OCI-LY3 (cell line): ENCODE results near the gene DTX1.

Source experiments
- CTCF ChIP-seq: fragments of 200-600, 300-600 bp; sonication (generic); IDR thresholded peaks from 2 replicates; pipeline ENCODE4 v1.5.1; 2014; ENCODE audit warnings: antibody characterized with exemption, low read length, low read depth
- EZH2phosphoT487 ChIP-seq: fragments of 200-600 bp; shearing (Covaris generic); IDR thresholded peaks from 2 replicates; pipeline ENCODE4 v1.6.1; 2018; ENCODE audit warnings: antibody characterized with exemption, mixed run types, low read depth

- TF ChIP-seq CTCF (no peak), EZH2phosphoT487 (no peak)
Measured at GRCh38 chr12:113127791-113128199, 71.3 kb downstream of the DTX1 start.
